GM12891 (cell line): ENCODE measurements around the gene ITPKC.
"Not testable (repeated sequence)": the region's sequence is repeated elsewhere in the genome, so short reads cannot be mapped to it uniquely, and the experiment has no call there.

Source experiments
- DNase-seq: peaks from one replicate; pipeline ENCODE4 v3.0.0; 2011; ENCODE audit warnings: low spot score; ENCODE audit not compliant: insufficient read length
- FAIRE-seq: peaks from 2 replicates; lab custom pipeline; 2011; peaks lifted over from hg19 to GRCh38; lab: Jason Lieb, UNC
- PAX5 ChIP-seq: IDR thresholded peaks from 2 replicates; pipeline ENCODE4 v1.6.1; 2011; ENCODE audit warnings: low read length, moderate library complexity, mild to moderate bottlenecking; ENCODE audit not compliant: insufficient read depth, severe bottlenecking
- POLR2A ChIP-seq: IDR thresholded peaks from 2 replicates; pipeline ENCODE4 v1.6.1; 2011; ENCODE audit warnings: low read depth, low read length, control low read depth
- POLR2AphosphoS5 ChIP-seq: IDR thresholded peaks from 2 replicates; pipeline ENCODE4 v1.6.1; 2011; ENCODE audit warnings: low read depth, low read length, control low read depth
- POU2F2 ChIP-seq: IDR thresholded peaks from 2 replicates; pipeline ENCODE4 v1.6.1; 2011; ENCODE audit warnings: low read depth, mild to moderate bottlenecking, control low read depth, low read length, moderate library complexity
- SPI1 ChIP-seq: IDR thresholded peaks from 2 replicates; pipeline ENCODE4 v1.6.1; 2011; ENCODE audit warnings: low read depth, low read length, control low read depth
- TAF1 ChIP-seq: IDR thresholded peaks from 2 replicates; pipeline ENCODE4 v1.6.1; 2011; ENCODE audit warnings: low read depth, low read length, control low read depth

Gene ITPKC

DNA sequence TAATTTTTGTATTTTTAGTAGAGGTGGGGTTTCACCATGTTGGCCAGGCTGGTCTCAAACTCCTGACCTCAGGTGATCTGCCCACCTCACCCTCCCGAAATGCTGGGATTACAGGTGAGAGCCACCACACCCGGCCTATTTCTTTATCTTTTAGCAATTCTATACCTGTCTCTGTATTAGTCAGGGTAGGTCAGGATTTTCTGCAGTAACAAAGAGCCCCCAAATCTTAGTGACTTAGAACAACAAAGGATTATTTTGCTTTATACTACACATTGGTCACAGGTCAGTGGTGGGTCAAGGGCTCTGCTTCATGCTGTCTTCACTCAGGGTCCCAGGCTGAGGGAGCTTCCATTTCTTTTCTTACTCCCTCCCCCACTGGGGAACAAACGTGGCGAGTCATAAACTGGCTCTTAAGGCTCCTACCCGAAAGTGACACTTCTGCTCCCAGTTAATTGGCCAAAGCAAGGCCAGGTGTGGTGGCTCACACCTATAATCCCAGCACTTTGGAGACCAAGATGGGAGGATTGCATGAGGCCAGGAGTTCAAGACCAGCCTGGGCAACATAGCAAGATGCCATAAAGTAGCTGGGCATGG is 6.8 kb downstream of the ITPKC start:
- TF ChIP-seq POU2F2: no peak
- no peak for TF ChIP-seq SPI1
- no peak for DNase-seq
- no peak for FAIRE-seq

DNA sequence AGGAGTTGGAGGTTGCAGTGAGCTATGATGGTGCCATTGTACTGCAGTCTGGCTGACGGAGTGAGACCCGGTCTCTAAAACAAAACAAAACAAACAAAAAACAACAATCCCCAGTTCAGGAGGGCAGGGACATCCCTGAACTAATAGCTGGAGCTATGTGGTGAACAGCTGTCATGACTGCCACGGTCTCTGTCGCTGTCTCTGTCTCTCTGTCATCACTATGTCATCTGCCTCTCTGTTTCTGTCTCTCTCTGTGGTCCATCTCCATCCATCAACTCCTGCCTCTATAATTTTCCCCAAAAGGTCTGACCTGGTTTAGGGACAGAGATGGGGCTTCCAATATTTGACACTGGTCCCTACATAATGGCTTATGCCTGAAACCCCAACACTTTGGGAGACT is 7.4 kb downstream of the ITPKC start:
- DNase-seq: no peak

DNA sequence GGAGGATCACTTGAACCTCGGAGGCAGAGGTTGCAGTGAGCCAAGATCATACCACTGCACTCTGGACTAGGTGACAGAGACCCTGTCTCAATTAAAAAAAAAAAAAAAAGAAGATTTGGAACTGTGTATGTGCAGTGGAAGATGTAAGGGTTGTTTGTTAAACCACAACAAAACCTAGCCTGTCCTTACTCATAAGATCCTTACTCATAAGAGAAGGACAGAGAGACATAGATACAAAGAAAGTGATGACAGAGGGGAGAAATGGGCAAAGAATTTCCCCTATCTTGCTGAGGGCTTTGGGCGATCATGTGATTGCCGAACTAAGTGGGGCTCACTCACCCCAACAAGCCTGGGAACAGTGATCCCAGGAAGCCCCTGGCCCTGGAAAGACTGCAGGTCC is 7.9 kb downstream of the ITPKC start:
- no peak for DNase-seq
- FAIRE-seq: no peak

More for the DNA sequence above, 7.4 kb downstream of the ITPKC start:
- no peak for FAIRE-seq
- TF ChIP-seq PAX5 (no peak), POU2F2 (no peak), SPI1 (no peak), TAF1 (no peak), POLR2A (no peak), POLR2AphosphoS5 (no peak)

DNA sequence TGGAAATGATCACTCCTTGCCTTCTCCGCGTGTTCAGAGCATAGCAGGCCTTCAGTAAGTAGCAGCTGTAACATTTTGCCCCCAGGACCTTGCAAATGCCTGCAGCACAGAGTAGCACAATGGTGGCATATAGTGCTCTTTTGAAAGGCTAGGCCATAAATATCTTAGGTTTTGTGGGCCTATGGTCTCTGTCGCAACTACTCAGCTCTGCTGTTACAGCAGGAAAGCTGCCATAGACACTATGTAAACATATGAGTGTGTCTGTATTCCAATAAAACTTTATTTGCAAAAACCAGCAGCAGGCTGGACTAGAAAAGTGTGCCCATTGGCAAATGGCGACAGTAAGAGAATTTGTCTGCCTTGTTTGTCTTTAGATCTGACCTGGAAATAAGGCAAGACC is 9.4 kb downstream of the ITPKC start:
- no peak for FAIRE-seq
- no peak for DNase-seq
- no peak for TF ChIP-seq SPI1
- TF ChIP-seq TAF1: no peak
- no peak for TF ChIP-seq POU2F2
- TF ChIP-seq POLR2A: no peak
- TF ChIP-seq POLR2AphosphoS5: no peak
- no peak for TF ChIP-seq PAX5

More for the DNA sequence above, 7.9 kb downstream of the ITPKC start:
- TF ChIP-seq SPI1 (no peak), POLR2AphosphoS5 (no peak), POLR2A (no peak), POU2F2 (no peak), TAF1 (no peak), PAX5 (no peak)

DNA sequence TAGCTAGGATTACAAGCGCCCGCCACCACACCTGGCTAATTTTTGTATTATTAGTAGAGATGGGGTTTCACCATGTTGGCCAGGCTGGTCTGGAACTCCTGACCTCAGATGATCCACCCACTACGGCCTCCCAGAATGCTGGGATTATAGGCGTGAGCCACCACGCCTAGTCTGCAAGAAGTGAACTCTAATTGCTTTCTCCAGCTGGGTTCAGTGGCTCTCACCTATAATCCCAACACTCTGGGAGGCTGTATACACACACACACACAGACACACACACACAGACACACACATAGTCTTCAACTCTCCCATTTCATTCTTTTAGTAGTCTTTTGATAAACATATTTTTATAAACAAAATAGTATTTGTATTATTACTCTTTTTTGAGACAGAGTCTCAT is 13.2 kb downstream of the ITPKC start:
- FAIRE-seq, DNase-seq: not testable (repeated sequence)

DNA sequence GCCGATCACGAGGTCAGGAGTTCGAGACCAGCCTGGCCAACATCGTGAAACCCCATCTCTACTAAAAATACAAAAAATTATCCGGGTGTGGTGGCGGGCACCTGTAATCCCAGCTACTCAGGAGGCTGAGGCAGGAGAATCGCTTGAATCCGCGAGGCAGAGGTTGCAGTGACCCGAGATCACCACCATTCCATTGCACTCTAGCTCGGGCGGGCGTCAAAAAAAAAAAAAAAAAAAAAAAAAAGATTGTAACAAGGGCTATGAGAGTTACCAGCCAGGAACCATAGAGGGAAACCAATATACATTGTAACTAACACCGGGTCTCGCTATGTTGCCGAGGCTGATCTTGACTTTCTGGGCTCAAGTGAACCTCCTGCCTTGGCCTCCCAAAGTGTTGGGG is 15.4 kb downstream of the ITPKC start:
- DNase-seq, FAIRE-seq: not testable (repeated sequence)

DNA sequence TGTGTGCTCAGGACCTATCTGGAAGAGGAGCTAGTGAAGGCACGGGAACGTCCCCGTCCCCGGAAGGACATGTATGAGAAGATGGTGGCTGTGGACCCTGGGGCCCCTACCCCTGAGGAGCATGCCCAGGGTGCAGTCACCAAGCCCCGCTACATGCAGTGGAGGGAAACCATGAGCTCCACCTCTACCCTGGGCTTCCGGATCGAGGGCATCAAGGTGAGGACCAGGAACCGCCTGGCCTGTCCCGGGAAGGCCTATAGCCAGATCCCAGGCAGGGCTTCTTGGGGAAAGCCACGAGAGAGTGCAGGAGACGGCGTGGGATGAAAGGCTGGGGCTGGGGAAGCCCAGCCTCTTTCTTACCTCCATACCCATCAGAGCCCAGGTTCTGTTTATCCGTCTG is 16.2 kb downstream of the ITPKC start:
- FAIRE-seq: no peak
- no peak for TF ChIP-seq POLR2AphosphoS5
- DNase-seq: no peak

DNA sequence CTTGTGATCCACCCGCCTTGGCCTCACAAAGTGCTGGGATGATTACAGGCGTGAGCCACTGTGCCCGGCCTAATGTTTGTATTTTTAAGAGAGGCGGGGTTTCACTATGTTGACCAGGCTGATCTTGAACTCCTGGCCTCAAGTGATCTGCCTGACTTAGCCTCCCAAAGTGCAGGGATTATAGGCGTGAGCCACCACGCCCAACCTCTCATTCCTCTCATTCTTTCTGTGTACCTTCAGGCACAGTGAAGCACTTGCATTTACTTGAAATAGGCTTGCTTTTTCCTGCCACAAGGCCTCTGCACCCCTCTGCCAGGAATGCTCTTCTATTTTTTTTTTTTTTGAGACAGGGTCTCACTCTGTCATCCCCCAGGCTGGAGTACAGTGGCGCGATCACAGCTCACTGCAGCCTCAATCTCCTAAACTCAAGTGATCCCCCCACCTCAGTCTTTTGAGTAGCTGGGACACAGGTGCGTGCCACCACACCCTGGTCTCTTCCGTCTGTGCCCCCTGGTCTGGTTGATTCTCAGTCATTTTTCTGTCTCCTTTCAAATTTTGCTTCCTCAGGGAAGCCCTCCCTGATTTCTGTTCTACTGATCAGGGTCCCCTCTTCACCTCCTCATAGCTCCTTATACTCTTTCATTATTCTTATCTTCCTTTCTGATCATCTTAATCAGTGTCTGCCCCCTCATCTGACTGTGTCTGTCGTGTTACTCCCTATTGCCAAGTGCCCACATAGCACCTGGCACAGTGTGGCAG is 18.3 kb downstream of the ITPKC start:
- FAIRE-seq (no peak), DNase-seq (no peak)
- TF ChIP-seq POLR2A (no peak), TAF1 (no peak), SPI1 (no peak), PAX5 (no peak), POLR2AphosphoS5 (no peak), POU2F2 (no peak)

DNA sequence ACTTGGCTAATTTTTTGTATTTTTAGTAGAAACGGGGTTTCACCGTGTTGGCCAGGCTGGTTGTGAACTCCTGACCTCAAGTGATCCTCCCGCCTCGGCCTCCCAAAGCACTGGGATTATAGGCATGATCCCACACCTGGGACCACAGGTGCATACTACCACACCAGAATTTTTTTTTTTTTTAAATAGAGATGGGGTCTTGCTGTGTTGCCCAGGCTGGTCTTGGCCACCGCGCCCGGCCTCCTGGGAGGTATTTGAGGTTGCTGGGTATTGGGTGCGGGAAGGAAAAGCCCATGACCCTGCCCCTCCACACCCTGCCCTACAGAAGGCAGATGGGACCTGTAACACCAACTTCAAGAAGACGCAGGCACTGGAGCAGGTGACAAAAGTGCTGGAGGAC is 19.7 kb downstream of the ITPKC start:
- TF ChIP-seq SPI1 (no peak), TAF1 (no peak), POU2F2 (no peak), POLR2AphosphoS5 (no peak), POLR2A (no peak), PAX5 (no peak)
- DNase-seq: no peak
- FAIRE-seq: no peak

DNA sequence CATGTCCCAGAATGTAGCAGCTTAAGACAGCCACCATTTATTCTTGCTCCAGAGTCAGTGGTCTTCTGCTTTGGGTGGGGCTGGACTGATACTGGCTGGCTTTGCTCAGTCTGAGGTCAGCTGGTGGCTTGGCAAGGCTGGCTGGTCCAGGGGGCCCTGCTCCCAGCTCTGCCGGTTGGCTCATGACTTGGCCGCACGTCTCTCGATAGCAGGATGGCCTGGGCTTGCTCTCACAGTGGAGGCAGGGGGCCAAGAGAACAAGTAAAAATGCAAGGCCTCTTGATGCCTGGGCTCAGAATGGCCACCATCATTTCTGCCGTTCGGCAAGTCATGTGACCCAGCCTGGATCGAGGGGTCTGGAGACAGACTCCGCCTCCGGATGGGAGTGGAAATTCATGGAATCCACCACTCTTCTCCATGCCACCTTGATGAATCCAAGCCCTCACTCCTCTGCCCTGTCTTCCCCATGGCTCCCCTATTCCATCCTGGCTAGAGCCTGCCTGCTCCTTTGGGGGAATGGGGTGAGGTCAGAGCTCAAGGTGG is 20.3 kb downstream of the ITPKC start:
- DNase-seq: no peak
- FAIRE-seq: no peak
- no peak for TF ChIP-seq PAX5
- no peak for TF ChIP-seq POU2F2
- no peak for TF ChIP-seq POLR2A
- TF ChIP-seq SPI1: no peak
- no peak for TF ChIP-seq POLR2AphosphoS5
- no peak for TF ChIP-seq TAF1
